ENCODE results near the gene HTR2B. TPM values are rescaled to one million over a fixed set of nuclear protein-coding genes. Genes with fewer than 3 reads are reported as not detected.
"Not testable (repeated sequence)": the region's sequence is repeated elsewhere in the genome, so short reads cannot be mapped to it uniquely, and the experiment has no call there.

Gene HTR2B
- polyA plus RNA-seq, 1 experiment: 1.2 TPM

DNA sequence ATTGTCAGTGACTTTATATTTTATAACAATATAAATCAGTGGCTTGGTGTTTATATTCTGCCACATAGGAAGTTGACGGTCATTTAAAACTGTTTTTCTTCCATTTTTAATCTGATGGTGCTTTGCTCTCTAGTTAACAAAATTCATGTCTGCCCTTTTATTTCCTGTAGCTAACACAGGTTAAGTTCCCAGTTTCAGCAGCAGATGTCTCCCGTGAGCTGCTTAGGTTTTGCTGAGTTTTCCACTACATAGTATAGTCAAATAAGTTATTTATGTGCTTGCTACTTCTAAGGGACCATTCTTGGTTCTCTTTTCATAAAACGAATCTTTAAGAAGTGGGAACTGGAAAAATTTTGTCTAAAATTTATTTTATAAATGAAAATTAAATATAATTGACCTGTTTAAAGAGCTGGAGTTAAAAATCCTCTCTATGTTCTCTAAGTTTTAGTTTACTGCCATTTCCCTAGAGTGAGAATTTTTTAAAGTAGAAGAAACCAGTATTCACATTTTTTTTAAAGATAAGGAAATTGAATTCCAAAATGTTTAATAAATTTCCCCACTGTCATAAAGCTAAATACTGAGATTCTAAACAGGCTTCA lies 20.6 kb downstream of the HTR2B start:
- CTCF ChIA-PET: interaction anchor here (0.6 to 6.0 kb wide), 56 partner anchors 9 to 353 kb away, joined by 3 to 125 read pairs (median 4); partner anchors contain the start of gene HTR2B
- Histone ChIP-seq H3K27me3 (ENCODE audit: control insufficient read depth, insufficient read depth, low read length) (no peaks in the 10 kb centered on the region), H3K27ac (ENCODE audit: low read depth, low read length) (no peak overlapping the region), H3K4me3 (ENCODE audit: low read depth, low read length) (no peak overlapping the region), H3K9me3 (ENCODE audit: control insufficient read depth, insufficient read depth, low read length) (peaks cover 15% of the 10 kb centered on the region)
- peak; percentile 44 for DNase-seq (ENCODE audit: low read depth, low spot score)
- TF ChIP-seq, protein P1, sequence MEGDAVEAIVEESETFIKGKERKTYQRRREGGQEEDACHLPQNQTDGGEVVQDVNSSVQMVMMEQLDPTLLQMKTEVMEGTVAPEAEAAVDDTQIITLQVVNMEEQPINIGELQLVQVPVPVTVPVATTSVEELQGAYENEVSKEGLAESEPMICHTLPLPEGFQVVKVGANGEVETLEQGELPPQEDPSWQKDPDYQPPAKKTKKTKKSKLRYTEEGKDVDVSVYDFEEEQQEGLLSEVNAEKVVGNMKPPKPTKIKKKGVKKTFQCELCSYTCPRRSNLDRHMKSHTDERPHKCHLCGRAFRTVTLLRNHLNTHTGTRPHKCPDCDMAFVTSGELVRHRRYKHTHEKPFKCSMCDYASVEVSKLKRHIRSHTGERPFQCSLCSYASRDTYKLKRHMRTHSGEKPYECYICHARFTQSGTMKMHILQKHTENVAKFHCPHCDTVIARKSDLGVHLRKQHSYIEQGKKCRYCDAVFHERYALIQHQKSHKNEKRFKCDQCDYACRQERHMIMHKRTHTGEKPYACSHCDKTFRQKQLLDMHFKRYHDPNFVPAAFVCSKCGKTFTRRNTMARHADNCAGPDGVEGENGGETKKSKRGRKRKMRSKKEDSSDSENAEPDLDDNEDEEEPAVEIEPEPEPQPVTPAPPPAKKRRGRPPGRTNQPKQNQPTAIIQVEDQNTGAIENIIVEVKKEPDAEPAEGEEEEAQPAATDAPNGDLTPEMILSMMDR (IDR thresholded peaks at IDR 0.05; ENCODE audit: low read depth, low read length): peak; percentile 94
- POLR2A ChIA-PET: interaction anchor here (0.5 to 1.8 kb wide), 4 partner anchors 88 to 360 kb away, joined by 3 to 5 read pairs (median 4); no protein-coding TSS in a partner anchor

DNA sequence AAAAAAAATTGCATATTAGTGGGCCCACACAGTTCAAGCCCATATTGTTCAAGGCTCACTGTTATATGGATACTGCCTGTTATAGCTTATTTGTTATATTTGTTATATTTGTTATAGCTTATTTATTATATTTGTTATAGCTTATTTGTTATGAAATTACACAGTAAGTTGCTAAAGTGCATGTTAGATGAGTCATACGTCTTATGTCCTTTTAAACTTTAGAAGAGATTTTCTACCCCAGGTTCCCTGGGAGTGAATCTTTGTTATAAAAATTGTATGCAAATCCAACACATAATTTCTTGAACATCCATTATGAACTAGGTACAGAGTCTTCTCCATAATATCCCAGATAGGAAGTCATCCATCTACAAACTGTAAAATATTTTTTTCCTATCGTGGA lies 22.1 kb downstream of the HTR2B start:
- Histone ChIP-seq H3K9me3 (ENCODE audit: control insufficient read depth, insufficient read depth, low read length) (peaks cover 22% of the 10 kb centered on the region), H3K4me3 (ENCODE audit: low read depth, low read length) (no peak overlapping the region), H3K27me3 (ENCODE audit: control insufficient read depth, insufficient read depth, low read length) (no peaks in the 10 kb centered on the region), H3K27ac (ENCODE audit: low read depth, low read length) (no peak overlapping the region)
- POLR2A ChIA-PET: interaction anchor here (1.8 kb wide), 1 partner anchor 90 kb away, joined by 4 read pairs; no protein-coding TSS in a partner anchor
- CTCF ChIA-PET: interaction anchor here (0.7 to 6.0 kb wide), 10 partner anchors 20 to 349 kb away, joined by 3 to 125 read pairs (median 8); no protein-coding TSS in a partner anchor
- TF ChIP-seq, protein P1 (IDR thresholded peaks at IDR 0.05; ENCODE audit: low read depth, low read length): no peak
- no peak for DNase-seq (ENCODE audit: low read depth, low spot score)

DNA sequence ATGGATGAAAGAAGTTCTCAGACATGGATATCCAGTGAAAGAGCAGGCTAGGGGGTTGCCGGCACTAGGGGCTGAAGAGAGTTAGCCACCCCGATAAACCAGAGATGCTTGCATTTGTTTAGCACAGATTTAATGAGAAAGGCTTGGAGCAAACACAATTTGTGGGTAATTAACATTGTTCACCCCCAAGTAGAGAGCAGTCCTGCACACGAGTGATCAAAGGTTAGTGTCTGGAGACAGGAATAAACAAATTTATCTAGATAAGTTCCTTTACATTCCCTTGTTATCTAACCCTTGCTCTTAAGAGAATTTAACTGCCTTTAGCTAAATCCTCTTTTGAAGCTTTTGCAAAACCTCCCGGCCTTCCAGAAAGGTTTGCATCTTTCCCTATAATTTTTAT lies 23.9 kb downstream of the HTR2B start:
- H3K27me3 ChIP-seq (ENCODE audit: control insufficient read depth, insufficient read depth, low read length): no peaks in the 10 kb centered on the region
- ChIA-PET CTCF (interaction anchor here (6.0 kb wide), 1 partner anchor 91 kb away, joined by 125 read pairs; no protein-coding TSS in a partner anchor), POLR2A (interaction anchor here (0.6 kb wide), 1 partner anchor 350 kb away, joined by 7 read pairs; no protein-coding TSS in a partner anchor)
- TF ChIP-seq, protein P1 (IDR thresholded peaks at IDR 0.05; ENCODE audit: low read depth, low read length): no peak
- H3K27ac ChIP-seq (ENCODE audit: low read depth, low read length): no peak overlapping the region
- no peak overlapping the region for H3K4me3 ChIP-seq (ENCODE audit: low read depth, low read length)
- peaks cover 22% of the 10 kb centered on the region for H3K9me3 ChIP-seq (ENCODE audit: control insufficient read depth, insufficient read depth, low read length)
- DNase-seq (ENCODE audit: low read depth, low spot score): no peak

DNA sequence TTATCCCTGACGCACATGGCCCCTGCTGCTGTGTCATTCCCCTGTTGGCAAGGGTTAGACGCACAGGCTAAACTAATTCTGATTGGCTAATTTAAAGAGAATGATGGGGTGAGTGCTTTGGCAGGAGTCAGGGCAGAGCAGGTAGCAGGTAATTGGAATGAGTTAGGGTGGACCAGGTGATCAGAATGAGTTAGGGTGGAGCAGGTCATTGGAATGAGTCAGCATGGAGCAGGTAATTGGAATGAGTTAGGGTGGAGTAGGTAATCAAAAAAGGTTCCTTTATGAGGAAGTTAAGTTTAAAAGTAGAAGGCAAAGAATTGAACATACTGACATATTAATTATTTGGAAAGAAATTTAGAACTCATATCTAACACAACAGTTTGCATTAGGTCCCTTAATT lies 24.5 kb downstream of the HTR2B start:
- H3K4me3 ChIP-seq (ENCODE audit: low read depth, low read length); H3K27ac ChIP-seq (ENCODE audit: low read depth, low read length); H3K27me3 ChIP-seq (ENCODE audit: control insufficient read depth, insufficient read depth, low read length); DNase-seq (ENCODE audit: low read depth, low spot score); POLR2A ChIA-PET: not testable (repeated sequence)
- CTCF ChIA-PET: interaction anchor here (6.0 kb wide), 1 partner anchor 92 kb away, joined by 125 read pairs; no protein-coding TSS in a partner anchor
- H3K9me3 ChIP-seq (ENCODE audit: control insufficient read depth, insufficient read depth, low read length): peaks cover 22% of the 10 kb centered on the region

DNA sequence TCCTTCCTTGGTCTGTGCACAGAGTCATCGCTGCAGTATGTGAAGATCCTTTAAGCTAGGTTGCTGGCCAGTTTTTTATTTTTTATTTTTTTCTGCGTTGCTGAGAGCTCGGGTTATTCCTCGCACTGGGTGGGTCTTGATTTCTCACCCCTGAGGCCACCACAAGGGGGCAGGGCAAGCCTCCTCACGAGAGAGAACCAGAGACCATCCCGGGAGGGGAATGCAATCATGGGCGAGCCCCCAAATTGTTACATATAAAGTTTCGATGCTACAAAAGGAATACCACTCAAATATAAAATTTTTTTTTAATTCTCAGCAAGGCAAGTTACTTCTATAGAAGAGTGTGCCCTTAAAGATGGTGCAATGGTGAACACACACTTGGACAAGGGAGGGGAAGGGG lies 24.9 kb downstream of the HTR2B start:
- no peak overlapping the region for H3K4me3 ChIP-seq (ENCODE audit: low read depth, low read length)
- peaks cover 22% of the 10 kb centered on the region for H3K9me3 ChIP-seq (ENCODE audit: control insufficient read depth, insufficient read depth, low read length)
- POLR2A ChIA-PET: no interaction called here
- no peaks in the 10 kb centered on the region for H3K27me3 ChIP-seq (ENCODE audit: control insufficient read depth, insufficient read depth, low read length)
- CTCF ChIA-PET: no interaction called here
- no peak for DNase-seq (ENCODE audit: low read depth, low spot score)
- TF ChIP-seq, protein P1 (IDR thresholded peaks at IDR 0.05; ENCODE audit: low read depth, low read length): no peak
- no peak overlapping the region for H3K27ac ChIP-seq (ENCODE audit: low read depth, low read length)
